Breast epithelium (tissue), 4 donors: ENCODE data around the gene KCNJ12. TPM values are rescaled to one million over a fixed set of nuclear protein-coding genes. Genes with fewer than 3 reads are reported as not detected.

ENCODE experiments used
- DNase-seq, 2 donors: peaks; one replicate each; pipeline ENCODE4 v3.0.0-alpha.2; 2019; ENCODE audit warnings: low spot score in 2 of 2
- H3K27ac ChIP-seq, 2 donors: fragments of 200-600 bp; sonication (generic) in 1 of 2; one replicate each; pipeline ENCODE4 v1.5.1; 2016 to 2019; ENCODE audit warnings: mild to moderate bottlenecking in 1 of 2
- H3K27me3 ChIP-seq, 2 donors: fragments of 200-600 bp; sonication (generic) in 1 of 2; one replicate each; pipeline versions ENCODE4 v1.5.1 to v1.6.0; 2017 to 2019; ENCODE audit warnings: control low read depth in 1 of 2, mild to moderate bottlenecking in 1 of 2
- H3K36me3 ChIP-seq: fragments of 200-600 bp; one replicate; pipeline ENCODE4 v1.5.1; 2019
- H3K4me1 ChIP-seq, 2 donors: fragments of 200-600 bp; sonication (generic); one replicate each; pipeline ENCODE4 v1.5.1; 2016 to 2019; ENCODE audit warnings: control low read depth in 1 of 2
- H3K4me3 ChIP-seq, 3 donors: fragments of 200-600 bp; sonication (generic); 1 replicate in 2 of 3; 2 replicates in 1 of 3; pipeline ENCODE4 v1.5.1; 2016 to 2019; ENCODE audit warnings: mild to moderate bottlenecking in 3 of 3, moderate library complexity in 2 of 3
- H3K9me3 ChIP-seq, 2 donors: fragments of 200-600 bp; sonication (generic) in 1 of 2; one replicate each; pipeline ENCODE4 v1.5.1; 2016 to 2019; ENCODE audit warnings: control low read depth in 1 of 2
- CTCF ChIP-seq, 3 donors: fragments of 450-650 bp; IDR thresholded peaks; one replicate each; pipeline ENCODE4 v1.5.1; 2016 to 2017; ENCODE audit warnings: antibody characterized with exemption in 3 of 3, mild to moderate bottlenecking in 3 of 3, moderate library complexity in 3 of 3
- POLR2A ChIP-seq: fragments of 450-650 bp; IDR thresholded peaks from one replicate; pipeline ENCODE4 v1.6.1; 2016; ENCODE audit warnings: antibody characterized with exemption, mild to moderate bottlenecking, moderate library complexity
- POLR2AphosphoS5 ChIP-seq, 3 donors: sonication (generic); formaldehyde crosslinking; IDR thresholded peaks; one replicate each; pipeline ENCODE4 v1.6.1; 2017; ENCODE audit warnings: antibody characterized with exemption in 3 of 3
- intact Hi-C: fragments of 100-400 bp; cut with DNase I; formaldehyde crosslinking; loops from one replicate; pipeline ENCODE4 v1.15.1; 2023; ENCODE audit warnings: low total_unique reads
- total RNA-seq, 3 donors: library from RNA; depleted of rRNA; stranded (reverse); fragments of >200 nt; gene quantifications; one replicate each; pipeline ENCODE4 v1.1.0, GENCODE V29; 2016

The KCNJ12 gene
- total RNA-seq, 3 donors from 2014 or later: 0.73 to 1.4 (median 0.98) TPM

GRCh38 chr17:21467739-21468490, 91.8 kb downstream of the KCNJ12 start:
- Histone ChIP-seq H3K4me3 (no peak overlapping the region), H3K27me3 (peaks cover 0 to 12% of the 10 kb centered on the region in 2 donors), H3K4me1 (no peaks in the 10 kb centered on the region), H3K9me3 (no peaks in the 10 kb centered on the region), H3K36me3 (no peaks in the 10 kb centered on the region), H3K27ac (no peak overlapping the region)
- no peak for DNase-seq
- TF ChIP-seq CTCF (IDR thresholded peaks at IDR 0.05): no peak
- no peak for TF ChIP-seq POLR2A
- no peak for TF ChIP-seq POLR2AphosphoS5 (IDR thresholded peaks at IDR 0.05)
- intact Hi-C loops: no loop called here

Other genes with a start within 250 kb of the KCNJ12 start
- 10 to 100 TPM; 53.7 to 64.0 (median 60.9) TPM for gene DHRS7B, start 249.4 kb upstream of the KCNJ12 start, total RNA-seq
- gene TMEM11, start 162.2 kb upstream of the KCNJ12 start, total RNA-seq: 10 to 100 TPM; 28.1 to 34.1 (median 33.1) TPM
- gene NATD1, start 122.9 kb upstream of the KCNJ12 start, total RNA-seq: 10 to 100 TPM in 1 of 3 donors, 1 to 10 TPM in 2; 8.2 to 11.8 (median 8.6) TPM
- gene MAP2K3, start 91.6 kb upstream of the KCNJ12 start, total RNA-seq: 10 to 100 TPM; 16.0 to 26.9 (median 22.0) TPM